MM.1S (cell line): Measurements from ENCODE around the gene ST3GAL3.

Experiments
- DNase-seq: peaks from one replicate; pipeline ENCODE4 v3.0.0-alpha.2; 2015
- H2AFZ ChIP-seq: fragments of 300-600 bp; sonication (generic); 2 replicates; pipeline ENCODE4 v1.6.0; 2016; ENCODE audit warnings: antibody characterized with exemption, low read length
- H3F3A ChIP-seq: fragments of 300-600 bp; sonication (generic); 2 replicates; pipeline ENCODE4 v1.6.1; 2016; ENCODE audit warnings: mild to moderate bottlenecking, antibody characterized with exemption, low read length, moderate library complexity, mixed read lengths; ENCODE audit not compliant: insufficient read depth
- H3K27ac ChIP-seq: fragments of 300-600 bp; sonication (generic); 2 replicates; pipeline ENCODE4 v1.5.1; 2016; ENCODE audit warnings: mild to moderate bottlenecking, low read length
- H3K27me3 ChIP-seq: fragments of 300-600 bp; sonication (generic); replicated peaks from 2 replicates; pipeline ENCODE4 v1.6.0; 2016; ENCODE audit warnings: low read length; ENCODE audit not compliant: insufficient read depth
- H3K36me3 ChIP-seq: fragments of 300-600 bp; sonication (generic); replicated peaks from 2 replicates; pipeline ENCODE4 v1.6.1; 2016; ENCODE audit warnings: mild to moderate bottlenecking, low read length, mixed read lengths; ENCODE audit not compliant: insufficient read depth
- H3K4me1 ChIP-seq: fragments of 300-600 bp; sonication (generic); 2 replicates; pipeline ENCODE4 v1.6.1; 2016; ENCODE audit warnings: low read length, mixed read lengths
- H3K4me2 ChIP-seq: fragments of 300-600 bp; sonication (generic); 2 replicates; pipeline ENCODE4 v1.6.0; 2016; ENCODE audit warnings: low read depth, low read length
- H3K4me3 ChIP-seq: fragments of 300-600 bp; sonication (generic); 2 replicates; pipeline ENCODE4 v1.5.1; 2016; ENCODE audit warnings: low read length, mixed read lengths
- H3K79me2 ChIP-seq: fragments of 300-600 bp; sonication (generic); 2 replicates; pipeline ENCODE4 v1.6.1; 2016; ENCODE audit warnings: mixed run types, low read length, mixed read lengths
- H3K9ac ChIP-seq: fragments of 300-600 bp; sonication (generic); 2 replicates; pipeline ENCODE4 v1.6.1; 2016; ENCODE audit warnings: low read length, mixed read lengths
- H3K9me2 ChIP-seq: fragments of 300-600 bp; sonication (generic); replicated peaks from 2 replicates; pipeline ENCODE4 v1.6.1; 2016; ENCODE audit warnings: mild to moderate bottlenecking, low read length, mixed read lengths; ENCODE audit not compliant: insufficient read depth
- H3K9me3 ChIP-seq: fragments of 300-600 bp; sonication (generic); replicated peaks from 2 replicates; pipeline ENCODE4 v1.6.1; 2016; ENCODE audit warnings: mild to moderate bottlenecking, low read length, mixed read lengths; ENCODE audit not compliant: insufficient read depth
- H4K20me1 ChIP-seq: fragments of 300-600 bp; sonication (generic); 2 replicates; pipeline ENCODE4 v1.6.1; 2016; ENCODE audit warnings: mild to moderate bottlenecking, low read length, moderate library complexity, mixed read lengths; ENCODE audit not compliant: insufficient read depth
- CTCF ChIP-seq: fragments of 300-600 bp; sonication (generic); IDR thresholded peaks from 2 replicates; pipeline ENCODE4 v1.5.1; 2016; ENCODE audit warnings: antibody characterized with exemption, low read length, mixed read lengths
- EZH2 ChIP-seq: fragments of 300-600 bp; sonication (generic); optimal IDR thresholded peaks from 2 replicates; pipeline ENCODE3; 2017; ENCODE audit warnings: low read depth, mild to moderate bottlenecking, antibody characterized with exemption, low read length, mixed read lengths
- EZH2phosphoT487 ChIP-seq: fragments of 300-600 bp; sonication (generic); IDR thresholded peaks from 2 replicates; pipeline ENCODE4 v1.6.1; 2018; ENCODE audit warnings: antibody characterized with exemption, low read length

The ST3GAL3 gene

DNA sequence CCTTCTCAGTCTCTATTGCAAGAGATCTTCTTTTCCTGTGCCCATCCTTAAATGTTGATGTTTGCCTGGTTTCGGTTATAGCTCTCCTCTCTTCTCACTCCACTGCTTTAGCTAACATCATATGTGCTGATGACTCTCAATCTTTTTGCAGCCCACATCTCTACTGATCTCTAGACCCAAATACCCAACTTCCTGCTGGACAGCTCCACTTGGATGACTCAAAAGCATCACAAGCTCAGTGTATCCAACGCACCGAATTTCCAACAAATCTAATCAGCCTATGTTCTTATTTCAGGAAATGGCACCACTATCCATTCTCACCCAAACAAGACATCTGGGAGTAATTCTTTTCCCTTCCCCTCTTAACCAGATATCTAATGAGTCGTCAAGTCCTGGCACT is 147.1 kb downstream of the ST3GAL3 start:
- H3K9me2 ChIP-seq = no peaks in the 10 kb centered on the region
- peaks cover 12% of the 10 kb centered on the region for H3F3A ChIP-seq
- no peaks in the 10 kb centered on the region for H4K20me1 ChIP-seq
- DNase-seq = no peak
- no peak overlapping the region for H3K9ac ChIP-seq
- no peak overlapping the region for H3K4me3 ChIP-seq
- H3K4me2 ChIP-seq = no peak overlapping the region
- no peaks in the 10 kb centered on the region for H3K9me3 ChIP-seq
- H3K36me3 ChIP-seq = no peaks in the 10 kb centered on the region
- no peaks in the 10 kb centered on the region for H3K79me2 ChIP-seq
- no peak overlapping the region for H3K27ac ChIP-seq
- H3K27me3 ChIP-seq = no peaks in the 10 kb centered on the region
- H3K4me1 ChIP-seq = peaks cover 28% of the 10 kb centered on the region
- TF ChIP-seq EZH2phosphoT487 (no peak), EZH2 (no peak), CTCF (no peak)
- no peak overlapping the region for H2AFZ ChIP-seq

DNA sequence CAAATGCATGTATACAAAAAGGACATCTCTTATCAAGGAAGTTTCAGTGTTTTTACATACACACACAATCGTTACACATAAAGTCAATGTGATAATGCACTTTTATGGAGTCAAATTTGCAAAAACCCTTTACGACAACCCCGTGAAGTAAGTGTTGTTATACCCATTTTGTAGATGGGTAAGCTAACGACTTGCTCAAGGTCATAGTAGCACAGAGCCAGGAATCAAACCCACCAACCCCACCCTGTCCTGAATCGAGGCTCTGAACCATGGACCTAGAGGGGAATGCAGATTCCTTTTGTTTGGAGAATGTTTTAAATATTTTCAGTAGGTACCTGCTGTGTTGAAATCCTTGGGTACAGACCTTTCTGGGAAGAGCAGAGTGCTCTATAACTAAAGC is 148.9 kb downstream of the ST3GAL3 start:
- peaks cover 12% of the 10 kb centered on the region for H3F3A ChIP-seq
- no peak for DNase-seq
- no peak overlapping the region for H3K9ac ChIP-seq
- no peak overlapping the region for H2AFZ ChIP-seq
- H3K79me2 ChIP-seq = no peaks in the 10 kb centered on the region
- no peak overlapping the region for H3K4me3 ChIP-seq
- no peaks in the 10 kb centered on the region for H4K20me1 ChIP-seq
- no peaks in the 10 kb centered on the region for H3K9me2 ChIP-seq
- peaks cover 26% of the 10 kb centered on the region for H3K4me1 ChIP-seq
- H3K27me3 ChIP-seq = no peaks in the 10 kb centered on the region
- H3K27ac ChIP-seq = no peak overlapping the region
- H3K36me3 ChIP-seq = no peaks in the 10 kb centered on the region
- no peak overlapping the region for H3K4me2 ChIP-seq
- no peaks in the 10 kb centered on the region for H3K9me3 ChIP-seq
- no peak for TF ChIP-seq EZH2
- no peak for TF ChIP-seq CTCF
- TF ChIP-seq EZH2phosphoT487 = no peak

DNA sequence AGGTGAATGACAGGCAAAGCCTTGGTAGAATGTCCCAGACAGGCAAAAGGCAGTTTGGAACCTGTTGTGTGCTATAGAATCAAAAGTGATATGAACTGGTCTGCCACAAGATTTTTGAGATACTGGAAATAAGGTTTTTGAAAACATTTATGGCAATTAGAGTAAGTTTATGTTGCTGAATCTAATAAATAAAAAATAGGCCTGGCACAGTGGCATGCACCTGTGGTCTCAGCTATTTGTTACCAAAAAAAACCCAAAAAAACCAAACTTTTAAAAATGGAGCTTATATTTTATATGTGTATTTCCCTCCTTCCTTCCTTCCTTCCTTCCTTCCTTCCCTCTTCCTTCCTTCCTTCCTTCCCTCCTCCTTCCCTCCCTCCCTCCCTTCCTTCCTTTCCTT is 149.8 kb downstream of the ST3GAL3 start:
- no peaks in the 10 kb centered on the region for H3K79me2 ChIP-seq

More for the DNA sequence above, 149.8 kb downstream of the ST3GAL3 start:
- no peaks in the 10 kb centered on the region for H3K27me3 ChIP-seq
- peaks cover 26% of the 10 kb centered on the region for H3K4me1 ChIP-seq
- DNase-seq = no peak
- H3F3A ChIP-seq = peaks cover 12% of the 10 kb centered on the region
- no peak overlapping the region for H3K9ac ChIP-seq
- H3K4me3 ChIP-seq = no peak overlapping the region
- no peaks in the 10 kb centered on the region for H3K9me2 ChIP-seq
- no peaks in the 10 kb centered on the region for H3K9me3 ChIP-seq
- H3K4me2 ChIP-seq = no peak overlapping the region
- no peaks in the 10 kb centered on the region for H4K20me1 ChIP-seq
- H3K36me3 ChIP-seq = no peaks in the 10 kb centered on the region
- no peak overlapping the region for H3K27ac ChIP-seq
- H2AFZ ChIP-seq = no peak overlapping the region
- TF ChIP-seq EZH2phosphoT487 (no peak), EZH2 (no peak), CTCF (no peak)
